HepG2 (cell line): ENCODE measurements around the gene MAN1B1. TPM values are rescaled to one million over a fixed set of nuclear protein-coding genes. Genes with fewer than 3 reads are reported as not detected.
A peak's percentile ranks its signal among the peaks of the same experiment; 100 is the strongest.

Experiments
- DR1 ChIP-seq: sonication (generic); formaldehyde crosslinking; IDR thresholded peaks from 2 replicates; pipeline ENCODE4 v1.8.0; 2021; ENCODE audit warnings: mild to moderate bottlenecking, missing genetic modification reagents, inconsistent platforms
- FIP1L1 ChIP-seq: fragments of 200-400 bp; formaldehyde crosslinking; IDR thresholded peaks from 2 replicates; pipeline ENCODE4 v1.6.1; 2018; ENCODE audit warnings: low read depth, mild to moderate bottlenecking, low read length, moderate library complexity, borderline replicate concordance; ENCODE audit not compliant: insufficient read depth
- JARID2 ChIP-seq: sonication (generic); formaldehyde crosslinking; IDR thresholded peaks from 2 replicates; pipeline ENCODE4 v1.8.1; 2023; ENCODE audit warnings: missing genetic modification reagents, inconsistent platforms; ENCODE audit not compliant: insufficient replicate concordance
- KDM5B ChIP-seq: sonication (generic); formaldehyde crosslinking; IDR thresholded peaks from 2 replicates; pipeline ENCODE4 v1.4.0; 2020; ENCODE audit warnings: missing genetic modification reagents, mild to moderate bottlenecking, borderline replicate concordance
- LCORL ChIP-seq, 2 experiments: fragments of 450-650 bp in 1 of 2; sonication (generic) in 1 of 2; formaldehyde crosslinking in 1 of 2; IDR thresholded peaks; 2 replicates each; pipeline versions ENCODE4 v1.5.0 to v1.6.1; 2017 to 2020; ENCODE audit warnings: antibody characterized with exemption in 1 of 2, missing genetic modification reagents in 1 of 2
- MXD4 ChIP-seq: IDR thresholded peaks from 2 replicates; pipeline ENCODE4 v1.6.1; 2016; ENCODE audit warnings: mild to moderate bottlenecking, missing biosample characterization, missing genetic modification reagents
- NFATC3 ChIP-seq: sonication (generic); formaldehyde crosslinking; IDR thresholded peaks from 2 replicates; pipeline ENCODE4 v1.5.1; 2020; ENCODE audit warnings: mild to moderate bottlenecking, missing genetic modification reagents
- NFKB2 ChIP-seq: sonication (generic); formaldehyde crosslinking; IDR thresholded peaks from 2 replicates; pipeline ENCODE4 v1.4.0; 2020; ENCODE audit warnings: missing genetic modification reagents, borderline replicate concordance
- NFKBIZ ChIP-seq: IDR thresholded peaks from 2 replicates; pipeline ENCODE4 v1.6.1; 2018; ENCODE audit warnings: missing genetic modification reagents, missing compliant biosample characterization
- NKX3-1 ChIP-seq: sonication (generic); formaldehyde crosslinking; IDR thresholded peaks from 2 replicates; pipeline ENCODE4 v1.5.0; 2020; ENCODE audit warnings: missing genetic modification reagents
- PLRG1 ChIP-seq: fragments of 450-650 bp; conservative IDR thresholded peaks from 2 replicates; pipeline ENCODE4 v1.6.1; 2016
- SP1 ChIP-seq, 2 experiments: fragments of 450-650 bp in 1 of 2; sonication (generic) in 1 of 2; formaldehyde crosslinking in 1 of 2; IDR thresholded peaks; 2 replicates each; pipeline versions ENCODE4 v1.4.0 to v1.6.1; 2016 to 2020; ENCODE audit warnings: missing genetic modification reagents in 1 of 2
- ZNF331 ChIP-seq: sonication (generic); formaldehyde crosslinking; IDR thresholded peaks from 2 replicates; pipeline ENCODE4 v1.4.0; 2020; ENCODE audit warnings: missing genetic modification reagents
- ZNF337 ChIP-seq: sonication (generic); formaldehyde crosslinking; IDR thresholded peaks from 2 replicates; pipeline ENCODE4 v1.5.1; 2020; ENCODE audit warnings: missing genetic modification reagents, low read depth, mild to moderate bottlenecking, borderline replicate concordance
- ZNF343 ChIP-seq: sonication (generic); formaldehyde crosslinking; IDR thresholded peaks from 2 replicates; pipeline ENCODE4 v1.4.0; 2020; ENCODE audit warnings: mild to moderate bottlenecking, missing genetic modification reagents
- ZNF543 ChIP-seq: sonication (generic); formaldehyde crosslinking; IDR thresholded peaks from 2 replicates; pipeline ENCODE4 v1.4.0; 2020; ENCODE audit warnings: mild to moderate bottlenecking, missing genetic modification reagents
- ZNF652 ChIP-seq: IDR thresholded peaks from 2 replicates; pipeline ENCODE4 v1.6.1; 2016; ENCODE audit warnings: low read depth, borderline replicate concordance
- polyA plus RNA-seq, 8 experiments: library from polyadenylated mRNA; depleted of rRNA in 3 of 8; stranded (reverse) in 7 of 8; unstranded in 1 of 8; fragments of >200 nt; fragmentation: Illumina TruSeq in 4 of 8; extraction: Trizol in 4 of 8; gene quantifications; 2 replicates each; pipeline versions ENCODE4 v1.2.1 to v1.2.3, GENCODE V29; 2011 to 2016; ENCODE audit warnings: low read depth in 4 of 8, missing spikeins in 1 of 8, mixed read lengths in 1 of 8; ENCODE audit not compliant: insufficient read depth in 1 of 8
- total RNA-seq, 5 experiments: library from RNA; depleted of rRNA; stranded (reverse); fragments of >200 nt; fragmentation: Illumina TruSeq; extraction: Trizol; gene quantifications; 2 replicates each; pipeline ENCODE4 v1.2.3, GENCODE V29; 2016; ENCODE audit warnings: low read depth in 1 of 5
- TF ChIP-seq, protein P1 (sequence below): sonication (generic); formaldehyde crosslinking; IDR thresholded peaks from 2 replicates; pipeline ENCODE4 v1.5.1; 2020; ENCODE audit warnings: mild to moderate bottlenecking, moderate library complexity, missing genetic modification reagents
- TF ChIP-seq, protein P2 (sequence below): sonication (generic); formaldehyde crosslinking; IDR thresholded peaks from 2 replicates; pipeline ENCODE4 v1.4.0; 2020; ENCODE audit warnings: missing genetic modification reagents
- TF ChIP-seq, protein P3 (sequence below): sonication (generic); formaldehyde crosslinking; IDR thresholded peaks from 2 replicates; pipeline ENCODE4 v1.5.0; 2020; ENCODE audit warnings: mild to moderate bottlenecking, missing genetic modification reagents, moderate library complexity
- TF ChIP-seq, protein P4 (sequence below): sonication (generic); formaldehyde crosslinking; IDR thresholded peaks from 2 replicates; pipeline ENCODE4 v1.4.0; 2020; ENCODE audit warnings: mild to moderate bottlenecking, missing genetic modification reagents
- TF ChIP-seq, protein P5 (sequence below): sonication (generic); formaldehyde crosslinking; IDR thresholded peaks from 2 replicates; pipeline ENCODE4 v1.9.0; 2021; ENCODE audit warnings: missing genetic modification reagents, borderline replicate concordance

The MAN1B1 gene
- total and polyA plus RNA-seq, 2 of the 13 experiments (the other 11 are each of a cell fraction or from before 2014, with no cell fraction given): 48.9 to 59.5 TPM

DNA sequence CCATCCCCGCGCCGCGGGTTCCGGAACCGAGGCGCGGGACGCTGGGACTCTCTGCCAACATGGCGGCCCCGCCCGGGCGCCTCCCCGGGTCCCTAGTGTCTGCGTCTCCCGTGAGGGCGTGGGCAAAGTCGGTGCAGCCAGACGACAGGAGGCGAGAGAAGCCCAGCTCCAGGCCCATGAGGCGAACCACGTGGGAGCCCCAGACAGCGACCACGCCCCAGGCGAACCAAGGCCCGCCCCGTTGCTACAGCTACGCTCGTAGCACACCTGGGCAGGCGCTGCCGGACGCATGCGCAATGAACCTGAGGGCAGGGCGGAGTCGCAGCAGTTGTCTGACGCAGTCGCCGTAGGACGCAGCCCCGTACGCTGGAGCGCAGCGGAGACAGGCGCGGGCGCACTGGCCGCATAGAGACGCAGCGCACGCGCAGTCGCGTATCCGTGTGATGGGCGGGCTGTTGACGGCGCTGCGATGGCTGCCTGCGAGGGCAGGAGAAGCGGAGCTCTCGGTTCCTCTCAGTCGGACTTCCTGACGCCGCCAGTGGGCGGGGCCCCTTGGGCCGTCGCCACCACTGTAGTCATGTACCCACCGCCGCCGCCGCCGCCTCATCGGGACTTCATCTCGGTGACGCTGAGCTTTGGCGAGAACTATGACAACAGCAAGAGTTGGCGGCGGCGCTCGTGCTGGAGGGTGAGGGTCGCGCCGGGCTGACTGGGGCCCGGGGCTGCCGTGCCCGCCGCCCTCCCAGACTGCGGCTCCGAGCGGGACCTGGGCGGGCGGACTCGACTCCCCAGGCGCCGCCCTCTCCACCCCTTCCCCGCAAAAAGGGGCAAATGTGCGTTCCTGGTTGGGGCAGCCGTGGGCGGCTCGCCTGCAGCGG, at the start of gene MAN1B1 (continued):
- no peak for TF ChIP-seq PLRG1
- no peak for TF ChIP-seq ZNF543 (CRISPR knock-in tag)
- no peak; the same call in 1 of the 2 replicates for TF ChIP-seq NKX3-1 (CRISPR knock-in tag)
- TF ChIP-seq, protein P1, sequence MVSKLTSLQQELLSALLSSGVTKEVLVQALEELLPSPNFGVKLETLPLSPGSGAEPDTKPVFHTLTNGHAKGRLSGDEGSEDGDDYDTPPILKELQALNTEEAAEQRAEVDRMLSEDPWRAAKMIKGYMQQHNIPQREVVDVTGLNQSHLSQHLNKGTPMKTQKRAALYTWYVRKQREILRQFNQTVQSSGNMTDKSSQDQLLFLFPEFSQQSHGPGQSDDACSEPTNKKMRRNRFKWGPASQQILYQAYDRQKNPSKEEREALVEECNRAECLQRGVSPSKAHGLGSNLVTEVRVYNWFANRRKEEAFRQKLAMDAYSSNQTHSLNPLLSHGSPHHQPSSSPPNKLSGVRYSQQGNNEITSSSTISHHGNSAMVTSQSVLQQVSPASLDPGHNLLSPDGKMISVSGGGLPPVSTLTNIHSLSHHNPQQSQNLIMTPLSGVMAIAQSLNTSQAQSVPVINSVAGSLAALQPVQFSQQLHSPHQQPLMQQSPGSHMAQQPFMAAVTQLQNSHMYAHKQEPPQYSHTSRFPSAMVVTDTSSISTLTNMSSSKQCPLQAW (CRISPR knock-in tag): peak; percentile 67
- peak; percentile 70 for TF ChIP-seq JARID2
- TF ChIP-seq NFKBIZ: peak; percentile 23; the same call in 1 of the 2 replicates
- TF ChIP-seq ZNF652 (CRISPR knock-in tag): no peak
- TF ChIP-seq, protein P2, sequence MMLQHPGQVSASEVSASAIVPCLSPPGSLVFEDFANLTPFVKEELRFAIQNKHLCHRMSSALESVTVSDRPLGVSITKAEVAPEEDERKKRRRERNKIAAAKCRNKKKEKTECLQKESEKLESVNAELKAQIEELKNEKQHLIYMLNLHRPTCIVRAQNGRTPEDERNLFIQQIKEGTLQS (CRISPR knock-in tag): no peak
- peak; percentile 59; the same call in 1 of the 2 replicates for TF ChIP-seq NFKB2 (CRISPR knock-in tag)
- TF ChIP-seq, protein P3, sequence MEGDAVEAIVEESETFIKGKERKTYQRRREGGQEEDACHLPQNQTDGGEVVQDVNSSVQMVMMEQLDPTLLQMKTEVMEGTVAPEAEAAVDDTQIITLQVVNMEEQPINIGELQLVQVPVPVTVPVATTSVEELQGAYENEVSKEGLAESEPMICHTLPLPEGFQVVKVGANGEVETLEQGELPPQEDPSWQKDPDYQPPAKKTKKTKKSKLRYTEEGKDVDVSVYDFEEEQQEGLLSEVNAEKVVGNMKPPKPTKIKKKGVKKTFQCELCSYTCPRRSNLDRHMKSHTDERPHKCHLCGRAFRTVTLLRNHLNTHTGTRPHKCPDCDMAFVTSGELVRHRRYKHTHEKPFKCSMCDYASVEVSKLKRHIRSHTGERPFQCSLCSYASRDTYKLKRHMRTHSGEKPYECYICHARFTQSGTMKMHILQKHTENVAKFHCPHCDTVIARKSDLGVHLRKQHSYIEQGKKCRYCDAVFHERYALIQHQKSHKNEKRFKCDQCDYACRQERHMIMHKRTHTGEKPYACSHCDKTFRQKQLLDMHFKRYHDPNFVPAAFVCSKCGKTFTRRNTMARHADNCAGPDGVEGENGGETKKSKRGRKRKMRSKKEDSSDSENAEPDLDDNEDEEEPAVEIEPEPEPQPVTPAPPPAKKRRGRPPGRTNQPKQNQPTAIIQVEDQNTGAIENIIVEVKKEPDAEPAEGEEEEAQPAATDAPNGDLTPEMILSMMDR (CRISPR knock-in tag): peak; percentile 45
- TF ChIP-seq NFATC3: 0 out of 2 replicates have a peak, but pooled peaks have one; percentile 38
- no peak for TF ChIP-seq FIP1L1
- 0 out of 2 replicates have a peak, but pooled peaks have one; percentile 18 for TF ChIP-seq ZNF343 (CRISPR knock-in tag)
- peak; percentile 63; the same call in 1 of the 2 replicates for TF ChIP-seq ZNF337 (CRISPR knock-in tag)
- TF ChIP-seq LCORL (IDR thresholded peaks at IDR 0.05): no peak
- TF ChIP-seq LCORL (CRISPR knock-in tag; IDR thresholded peaks at IDR 0.05): peak; percentile 59
- TF ChIP-seq, protein P4, sequence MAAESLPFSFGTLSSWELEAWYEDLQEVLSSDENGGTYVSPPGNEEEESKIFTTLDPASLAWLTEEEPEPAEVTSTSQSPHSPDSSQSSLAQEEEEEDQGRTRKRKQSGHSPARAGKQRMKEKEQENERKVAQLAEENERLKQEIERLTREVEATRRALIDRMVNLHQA (CRISPR knock-in tag): no peak
- TF ChIP-seq ZNF331: peak; percentile 63
- peak; percentile 41; the same call in 1 of the 2 replicates for TF ChIP-seq KDM5B (CRISPR knock-in tag)
- peak; percentile 99 for TF ChIP-seq MXD4
- TF ChIP-seq DR1 (CRISPR knock-in tag): peak; percentile 62; the same call in 1 of the 2 replicates
- TF ChIP-seq, protein P5, sequence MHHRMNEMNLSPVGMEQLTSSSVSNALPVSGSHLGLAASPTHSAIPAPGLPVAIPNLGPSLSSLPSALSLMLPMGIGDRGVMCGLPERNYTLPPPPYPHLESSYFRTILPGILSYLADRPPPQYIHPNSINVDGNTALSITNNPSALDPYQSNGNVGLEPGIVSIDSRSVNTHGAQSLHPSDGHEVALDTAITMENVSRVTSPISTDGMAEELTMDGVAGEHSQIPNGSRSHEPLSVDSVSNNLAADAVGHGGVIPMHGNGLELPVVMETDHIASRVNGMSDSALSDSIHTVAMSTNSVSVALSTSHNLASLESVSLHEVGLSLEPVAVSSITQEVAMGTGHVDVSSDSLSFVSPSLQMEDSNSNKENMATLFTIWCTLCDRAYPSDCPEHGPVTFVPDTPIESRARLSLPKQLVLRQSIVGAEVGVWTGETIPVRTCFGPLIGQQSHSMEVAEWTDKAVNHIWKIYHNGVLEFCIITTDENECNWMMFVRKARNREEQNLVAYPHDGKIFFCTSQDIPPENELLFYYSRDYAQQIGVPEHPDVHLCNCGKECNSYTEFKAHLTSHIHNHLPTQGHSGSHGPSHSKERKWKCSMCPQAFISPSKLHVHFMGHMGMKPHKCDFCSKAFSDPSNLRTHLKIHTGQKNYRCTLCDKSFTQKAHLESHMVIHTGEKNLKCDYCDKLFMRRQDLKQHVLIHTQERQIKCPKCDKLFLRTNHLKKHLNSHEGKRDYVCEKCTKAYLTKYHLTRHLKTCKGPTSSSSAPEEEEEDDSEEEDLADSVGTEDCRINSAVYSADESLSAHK (CRISPR knock-in tag): no peak
- no peak for TF ChIP-seq SP1 (IDR thresholded peaks at IDR 0.05)
- peak; percentile 58 for TF ChIP-seq SP1 (CRISPR knock-in tag; IDR thresholded peaks at IDR 0.05)
